ELF-1 (cell line): ENCODE data around the gene TAF6.

Source experiments
- DNase-seq: peaks from one replicate; pipeline ENCODE4 v3.0.0-alpha.2; 2016; ENCODE audit warnings: low read depth, low spot score

The TAF6 gene

GRCh38 chr7:100122568-100122967 is 3.4 kb upstream of the TAF6 start:
- DNase-seq: no peak

- DNase-seq: peak; percentile 88
Observed at GRCh38 chr7:100122067-100122466, 2.9 kb upstream of the TAF6 start.

GRCh38 chr7:100120733-100121036 is 1.5 kb upstream of the TAF6 start:
- DNase-seq: no peak

- DNase-seq: peak; percentile 83
Observed at GRCh38 chr7:100119970-100120732, 993 bp upstream of the TAF6 start.

GRCh38 chr7:100118388-100119071 is 628 bp downstream of the TAF6 start:
- DNase-seq: no peak

- DNase-seq: peak; percentile 49
Observed at GRCh38 chr7:100115026-100115425, 4.1 kb downstream of the TAF6 start.

GRCh38 chr7:100111914-100112313 is 7.2 kb downstream of the TAF6 start:
- DNase-seq: no peak

- DNase-seq: no peak
Observed at GRCh38 chr7:100111156-100111555, 8.0 kb downstream of the TAF6 start.

- peak; percentile 36 for DNase-seq
Observed at GRCh38 chr7:100109521-100110163, 9.5 kb downstream of the TAF6 start.

GRCh38 chr7:100107890-100108289 is 11.3 kb downstream of the TAF6 start:
- no peak for DNase-seq

- no peak for DNase-seq
Observed at GRCh38 chr7:100107125-100107737, 11.9 kb downstream of the TAF6 start.

GRCh38 chr7:100106633-100107032 is 12.5 kb downstream of the TAF6 start:
- no peak for DNase-seq

GRCh38 chr7:100105534-100105933 is 13.6 kb downstream of the TAF6 start:
- DNase-seq: no peak

- peak; percentile 52 for DNase-seq
Observed at GRCh38 chr7:100102950-100103840, 16.0 kb downstream of the TAF6 start.

- peak; percentile 100 for DNase-seq
Observed at GRCh38 chr7:100101016-100101862, 17.9 kb downstream of the TAF6 start, which contains the start of the genes AP4M1 and MCM7. AP4M1 (plus strand) TSS chr7:100101643; CDS start chr7:100101715, 72 bp downstream. MCM7 (minus strand) TSS chr7:100101397; CDS start chr7:100101294, 103 bp downstream.

GRCh38 chr7:100100420-100101015 is 18.6 kb downstream of the TAF6 start:
- DNase-seq: peak; percentile 95

GRCh38 chr7:100099452-100099851 is 19.7 kb downstream of the TAF6 start:
- no peak for DNase-seq

- no peak for DNase-seq
Observed at GRCh38 chr7:100098913-100099312, 20.2 kb downstream of the TAF6 start.

GRCh38 chr7:100095704-100096103 is 23.5 kb downstream of the TAF6 start:
- no peak for DNase-seq

- no peak for DNase-seq
Observed at GRCh38 chr7:100095289-100095688, 23.9 kb downstream of the TAF6 start.
